Gastrocnemius medialis (tissue), 4 donors: ENCODE results near the gene IQGAP2.

Source experiments
- POLR2A ChIP-seq, 2 donors: fragments of 450-650 bp; IDR thresholded peaks; one replicate each; pipeline ENCODE4 v1.6.1; 2017; ENCODE audit warnings: antibody characterized with exemption in 2 of 2, mild to moderate bottlenecking in 2 of 2, moderate library complexity in 2 of 2
- TF ChIP-seq, protein P1 (sequence below), 5 experiments: fragments of 450-650 bp in 3 of 5; fragments of 200-600 bp in 2 of 5; sonication (generic) in 2 of 5; IDR thresholded peaks in 4 of 5; conservative IDR thresholded peaks in 1 of 5; 1 replicate in 4 of 5; 2 replicates in 1 of 5; pipeline ENCODE4 v1.5.1; 2016 to 2019; ENCODE audit warnings: antibody characterized with exemption in 5 of 5, mild to moderate bottlenecking in 3 of 5, moderate library complexity in 3 of 5

DNA sequence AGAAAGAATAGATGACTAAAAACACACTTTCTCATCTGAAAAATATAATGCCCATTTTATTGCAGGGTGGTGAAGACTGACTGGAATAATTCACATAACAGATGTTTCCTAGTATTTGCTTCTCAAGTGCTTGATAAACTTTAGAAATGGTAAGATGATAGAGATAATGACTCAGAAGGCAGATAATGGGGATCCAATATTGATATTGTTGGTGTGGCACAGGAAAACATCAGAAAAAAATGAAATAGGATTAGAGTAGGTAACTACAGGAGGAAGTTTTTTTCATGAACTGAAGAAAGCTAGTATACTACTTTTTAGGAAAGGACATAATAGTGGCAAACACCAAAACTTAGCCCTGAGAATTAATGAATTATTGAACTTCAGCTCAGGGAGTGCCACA is 240.3 kb downstream of the IQGAP2 start:
- TF ChIP-seq, protein P1, sequence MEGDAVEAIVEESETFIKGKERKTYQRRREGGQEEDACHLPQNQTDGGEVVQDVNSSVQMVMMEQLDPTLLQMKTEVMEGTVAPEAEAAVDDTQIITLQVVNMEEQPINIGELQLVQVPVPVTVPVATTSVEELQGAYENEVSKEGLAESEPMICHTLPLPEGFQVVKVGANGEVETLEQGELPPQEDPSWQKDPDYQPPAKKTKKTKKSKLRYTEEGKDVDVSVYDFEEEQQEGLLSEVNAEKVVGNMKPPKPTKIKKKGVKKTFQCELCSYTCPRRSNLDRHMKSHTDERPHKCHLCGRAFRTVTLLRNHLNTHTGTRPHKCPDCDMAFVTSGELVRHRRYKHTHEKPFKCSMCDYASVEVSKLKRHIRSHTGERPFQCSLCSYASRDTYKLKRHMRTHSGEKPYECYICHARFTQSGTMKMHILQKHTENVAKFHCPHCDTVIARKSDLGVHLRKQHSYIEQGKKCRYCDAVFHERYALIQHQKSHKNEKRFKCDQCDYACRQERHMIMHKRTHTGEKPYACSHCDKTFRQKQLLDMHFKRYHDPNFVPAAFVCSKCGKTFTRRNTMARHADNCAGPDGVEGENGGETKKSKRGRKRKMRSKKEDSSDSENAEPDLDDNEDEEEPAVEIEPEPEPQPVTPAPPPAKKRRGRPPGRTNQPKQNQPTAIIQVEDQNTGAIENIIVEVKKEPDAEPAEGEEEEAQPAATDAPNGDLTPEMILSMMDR (IDR thresholded peaks at IDR 0.05 in 4 of 5, conservative IDR thresholded peaks at IDR 0.05 in 1 of 5) = no peak
- TF ChIP-seq POLR2A (IDR thresholded peaks at IDR 0.05) = no peak
